M059J (cell line): ENCODE results near the gene PKN2. TPM values are rescaled to one million over a fixed set of nuclear protein-coding genes. Genes with fewer than 3 reads are reported as not detected.

Experiments used
- DNase-seq: peaks from one replicate; pipeline ENCODE4 v3.0.0-alpha.2; 2012; ENCODE audit warnings: low read depth
- total RNA-seq: library from RNA; depleted of rRNA; stranded (reverse); fragments of >200 nt; shearing (Covaris generic); gene quantifications from 2 replicates; pipeline ENCODE4 v1.2.3, GENCODE V29; 2014

PKN2 gene
- total RNA-seq, 1 experiment from 2014 or later: 30.7 TPM

DNA sequence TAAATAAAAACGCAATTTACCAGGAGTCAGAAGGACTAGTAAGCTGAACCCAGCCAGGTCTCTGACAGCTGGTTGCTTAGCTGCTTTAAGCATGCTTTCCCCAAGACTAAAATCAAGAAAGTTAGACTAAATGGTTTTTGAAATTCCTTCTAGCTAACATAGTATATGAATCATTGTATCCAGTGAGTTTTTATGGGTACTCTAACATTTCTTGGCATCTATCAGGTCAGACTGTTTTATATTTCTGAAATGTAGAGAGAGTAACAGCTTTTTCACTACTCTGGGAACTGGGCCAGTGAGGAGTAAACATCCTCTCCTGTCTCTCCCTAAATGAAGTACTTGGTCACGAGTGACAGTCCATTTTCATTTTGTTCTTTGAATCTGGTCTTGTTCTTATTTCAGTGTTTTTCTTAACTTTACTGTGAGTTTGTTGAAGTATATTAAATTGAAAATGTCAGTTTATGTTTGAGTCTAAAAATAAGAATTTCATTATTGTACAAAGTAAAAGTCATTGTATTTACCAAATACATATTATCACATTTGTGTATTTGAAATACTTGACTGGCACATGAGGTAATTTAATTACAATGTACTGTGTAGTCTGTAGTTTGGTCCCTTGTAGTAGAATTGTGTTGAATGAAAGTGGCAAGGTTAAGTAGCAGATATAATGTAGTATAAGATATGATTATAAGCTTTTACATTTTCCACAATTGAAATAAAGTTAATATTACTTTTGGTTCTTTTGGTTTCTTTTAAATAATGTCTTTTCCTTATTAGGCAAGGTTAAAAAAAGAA, 47.6 kb downstream of the PKN2 start:
- peak; percentile 97 for DNase-seq

DNA sequence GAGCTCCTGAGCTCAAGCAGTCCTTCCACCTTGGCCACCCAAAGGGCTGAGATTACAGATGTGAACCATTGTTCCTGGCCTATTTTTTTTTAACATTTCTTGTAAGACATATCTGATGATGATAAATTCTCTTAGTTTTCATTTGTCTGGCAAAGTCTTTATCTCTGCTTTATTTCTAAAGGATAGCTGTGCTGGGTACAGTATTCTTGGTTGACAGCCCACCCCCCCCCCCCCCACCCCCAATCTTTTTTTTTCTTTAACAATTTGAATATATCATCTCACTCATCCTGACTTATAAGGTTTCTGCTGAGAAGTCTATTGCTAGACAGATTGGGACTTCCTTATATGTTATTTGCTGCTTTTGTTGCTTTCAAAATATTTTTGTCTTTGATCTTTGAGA, 51.3 kb downstream of the PKN2 start:
- DNase-seq: no peak

DNA sequence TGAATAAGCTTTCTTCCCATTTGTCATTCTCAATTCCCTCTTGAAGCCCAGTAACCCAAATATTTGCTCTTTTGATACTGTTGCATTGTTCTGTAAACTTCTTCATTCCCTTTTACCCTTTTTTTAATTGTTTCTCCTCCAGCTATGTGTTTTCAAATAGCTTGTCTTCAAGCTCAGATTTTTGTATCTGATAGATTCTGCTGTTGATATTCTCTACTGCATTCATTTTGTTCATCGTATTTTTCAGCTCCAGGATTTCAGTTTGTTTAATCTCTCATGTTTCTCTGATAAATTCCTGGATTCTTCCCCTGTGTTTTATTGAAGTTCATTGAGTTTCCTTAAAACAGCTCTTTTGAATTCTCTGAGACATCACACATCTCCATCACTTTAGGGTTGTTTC, 51.8 kb downstream of the PKN2 start:
- no peak for DNase-seq

DNA sequence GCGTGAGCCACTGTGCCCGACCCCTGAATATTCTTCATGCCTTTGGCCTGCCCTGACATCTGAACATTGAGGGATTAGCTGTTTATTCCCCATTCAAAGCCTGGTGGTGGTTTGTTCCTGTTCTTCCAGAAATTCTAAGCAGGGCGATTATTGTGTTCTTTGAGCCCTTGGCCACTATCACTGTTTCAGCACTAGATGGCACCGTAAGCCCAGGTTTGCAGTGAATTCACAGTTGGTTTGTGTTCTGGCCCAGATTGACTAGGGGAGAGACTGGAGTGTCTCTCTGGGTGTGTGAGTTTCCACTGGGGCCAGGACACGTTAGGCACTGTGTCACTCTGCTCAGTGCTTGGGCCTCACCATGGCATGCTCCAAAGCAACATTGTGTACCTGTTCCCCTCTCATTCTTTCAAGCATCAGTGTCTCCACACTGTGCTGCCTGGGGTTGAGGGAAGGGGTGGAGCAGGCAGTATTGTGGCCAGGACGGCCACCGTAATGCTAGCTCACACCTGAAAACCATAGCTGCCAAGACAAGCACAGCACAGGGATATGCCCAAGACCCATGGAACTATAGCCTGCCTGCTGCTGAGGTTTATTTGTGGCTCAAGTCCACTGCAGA, 52.7 kb downstream of the PKN2 start:
- peak; percentile 40 for DNase-seq

DNA sequence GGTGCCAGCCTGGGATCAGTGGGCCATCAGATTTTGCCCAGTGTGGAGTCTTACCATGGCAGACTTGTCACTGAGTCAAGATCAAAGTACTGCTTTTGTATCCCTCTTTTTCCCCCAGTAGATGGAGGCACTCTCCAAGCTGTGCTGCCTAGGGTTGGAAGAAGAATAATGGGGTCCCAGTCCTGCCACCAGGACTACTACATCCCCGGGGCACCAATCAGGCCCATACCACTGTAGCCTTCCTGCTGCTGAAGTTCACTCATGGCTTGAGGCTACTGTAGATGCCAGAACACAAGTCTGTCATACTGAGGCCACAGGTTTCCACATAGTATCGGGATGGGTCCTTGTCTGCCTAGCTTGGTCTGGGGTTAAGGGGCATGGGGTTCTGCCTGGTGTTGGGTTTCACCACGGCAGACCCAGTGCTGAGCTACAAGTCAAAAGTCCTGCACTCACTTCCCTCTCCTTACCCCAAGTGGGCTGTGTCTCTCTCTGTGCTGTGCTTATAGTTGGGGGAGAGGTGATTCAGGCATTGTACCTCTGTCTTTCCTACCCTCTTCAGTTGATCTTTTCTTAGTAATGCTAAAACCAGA, 53.4 kb downstream of the PKN2 start:
- no peak for DNase-seq

DNA sequence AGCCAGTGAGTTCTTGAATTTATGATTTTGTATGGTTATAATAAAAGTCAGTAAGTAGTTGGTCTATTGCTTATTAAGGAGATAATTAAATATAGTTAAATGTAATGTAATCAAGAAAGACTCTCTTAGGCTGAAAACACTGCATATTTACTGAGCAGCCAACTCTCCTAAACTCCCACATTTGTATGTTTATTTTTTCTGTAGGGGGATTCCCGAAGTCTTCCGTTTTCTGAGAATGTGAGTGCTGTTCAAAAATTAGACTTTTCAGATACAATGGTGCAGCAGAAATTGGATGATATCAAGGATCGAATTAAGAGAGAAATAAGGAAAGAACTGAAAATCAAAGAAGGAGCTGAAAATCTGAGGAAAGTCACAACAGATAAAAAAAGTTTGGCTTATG, 56.7 kb downstream of the PKN2 start:
- DNase-seq: no peak

DNA sequence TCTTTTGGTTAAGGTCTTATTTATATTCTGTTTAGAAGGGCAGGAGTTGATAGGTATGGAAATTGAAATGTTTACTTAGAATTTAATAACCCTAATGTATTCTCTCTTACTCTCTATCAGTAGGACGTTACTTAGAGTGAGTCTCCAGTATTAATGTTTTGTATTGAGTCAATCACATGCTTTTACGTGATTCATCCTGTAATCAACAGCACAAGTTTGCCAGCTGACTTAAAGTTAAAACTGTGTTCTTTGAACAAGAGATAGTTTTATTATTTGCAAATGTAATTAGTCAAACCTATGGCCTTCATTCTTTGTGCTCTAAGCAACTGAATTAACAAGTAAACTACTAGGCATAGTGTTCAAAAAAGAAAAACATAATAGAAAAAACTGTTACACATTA, 57.3 kb downstream of the PKN2 start:
- peak; percentile 10 for DNase-seq

DNA sequence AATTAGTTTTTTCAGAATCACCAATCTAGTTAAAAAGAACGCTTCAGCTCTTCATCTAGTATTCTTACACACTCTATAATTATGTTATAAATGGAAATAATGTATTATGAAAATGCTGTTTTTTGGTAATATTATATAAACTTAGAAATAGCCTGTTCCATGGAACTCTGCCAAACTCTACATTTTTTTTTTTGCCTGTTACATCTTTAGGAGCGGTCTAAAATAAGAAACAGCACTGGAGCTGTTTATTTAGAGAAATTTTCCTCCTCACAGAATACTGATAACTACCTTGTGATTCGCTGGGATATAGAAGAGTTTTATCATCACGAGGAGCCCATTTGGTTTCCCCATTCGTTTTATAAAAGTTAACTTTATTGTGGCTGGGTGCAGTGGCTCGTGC, 58.5 kb downstream of the PKN2 start:
- no peak for DNase-seq

DNA sequence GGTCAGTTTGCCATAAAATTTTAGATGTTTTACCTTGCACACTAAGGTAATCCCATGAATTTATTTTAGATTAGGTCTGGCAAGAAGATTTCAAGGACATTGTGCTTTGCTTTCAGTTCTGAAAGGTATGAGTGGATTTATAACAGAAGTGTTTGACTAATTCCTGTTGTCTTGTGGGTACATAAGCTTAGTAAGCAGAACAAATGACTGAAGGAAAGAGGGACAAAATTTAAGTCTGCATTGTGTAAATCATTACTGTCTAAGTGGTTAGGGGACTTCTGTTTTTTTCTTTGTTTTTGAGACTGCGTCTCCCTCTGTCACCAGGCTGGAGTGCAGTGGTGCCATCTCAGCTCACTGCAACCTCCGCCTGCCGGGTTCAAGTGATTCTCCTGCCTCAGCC, 60.1 kb downstream of the PKN2 start:
- DNase-seq: no peak

DNA sequence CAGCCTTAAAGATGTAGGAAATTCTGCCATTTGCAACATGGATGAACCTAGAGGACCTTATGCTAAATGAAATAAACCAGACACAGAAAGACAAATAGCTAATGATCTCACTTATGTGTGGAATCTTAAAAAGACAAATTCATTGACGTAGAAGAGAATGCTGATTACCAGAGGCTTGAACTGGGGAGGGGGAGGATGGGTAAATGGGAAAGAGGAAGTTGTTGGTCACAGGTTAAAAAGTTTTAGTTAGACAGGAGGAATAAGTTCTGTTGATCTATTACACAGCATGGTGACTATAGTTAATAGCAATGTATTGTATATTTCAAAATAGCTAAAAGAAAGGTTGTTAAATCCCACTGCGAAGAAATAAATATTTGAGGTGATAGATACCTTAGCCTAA, 62.8 kb downstream of the PKN2 start:
- DNase-seq: no peak

DNA sequence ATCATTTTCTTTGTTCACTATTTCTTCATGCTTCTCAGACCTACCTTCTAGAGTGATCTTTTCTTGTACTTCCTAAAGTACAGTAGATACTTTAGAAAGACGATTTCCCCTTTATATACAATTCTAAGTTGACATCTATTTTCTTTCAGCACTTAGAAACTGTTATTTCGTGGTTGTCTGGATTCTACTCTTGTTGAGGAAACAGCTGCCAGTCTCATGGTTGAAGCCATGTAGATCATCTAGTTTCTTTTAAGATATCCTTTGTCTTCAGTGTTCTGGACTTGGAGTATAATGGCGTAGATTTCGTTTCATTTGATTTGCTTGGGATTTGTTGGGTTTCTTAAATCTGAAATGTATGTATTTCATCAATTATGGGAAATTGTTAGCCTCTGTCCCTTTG, 67.6 kb downstream of the PKN2 start:
- DNase-seq: no peak

DNA sequence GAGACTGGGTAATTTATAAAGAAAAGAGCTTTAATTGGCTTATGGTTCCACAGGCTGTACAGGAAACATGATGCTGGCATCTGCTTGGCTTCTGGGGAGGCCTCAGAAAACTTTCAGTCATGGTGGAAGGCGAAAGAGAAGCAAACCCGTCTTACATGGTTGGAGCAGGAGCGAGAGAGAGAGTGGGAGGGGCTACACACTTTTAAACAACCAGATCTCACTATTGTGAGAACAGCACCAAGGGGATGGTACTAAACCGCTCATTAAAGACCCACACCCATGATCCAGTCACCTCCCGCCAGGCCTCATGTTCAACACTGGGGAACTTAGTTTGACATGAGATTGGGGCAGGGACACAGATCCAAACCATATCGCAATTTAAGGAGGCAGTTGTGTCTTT, 69.4 kb downstream of the PKN2 start:
- DNase-seq: no peak

DNA sequence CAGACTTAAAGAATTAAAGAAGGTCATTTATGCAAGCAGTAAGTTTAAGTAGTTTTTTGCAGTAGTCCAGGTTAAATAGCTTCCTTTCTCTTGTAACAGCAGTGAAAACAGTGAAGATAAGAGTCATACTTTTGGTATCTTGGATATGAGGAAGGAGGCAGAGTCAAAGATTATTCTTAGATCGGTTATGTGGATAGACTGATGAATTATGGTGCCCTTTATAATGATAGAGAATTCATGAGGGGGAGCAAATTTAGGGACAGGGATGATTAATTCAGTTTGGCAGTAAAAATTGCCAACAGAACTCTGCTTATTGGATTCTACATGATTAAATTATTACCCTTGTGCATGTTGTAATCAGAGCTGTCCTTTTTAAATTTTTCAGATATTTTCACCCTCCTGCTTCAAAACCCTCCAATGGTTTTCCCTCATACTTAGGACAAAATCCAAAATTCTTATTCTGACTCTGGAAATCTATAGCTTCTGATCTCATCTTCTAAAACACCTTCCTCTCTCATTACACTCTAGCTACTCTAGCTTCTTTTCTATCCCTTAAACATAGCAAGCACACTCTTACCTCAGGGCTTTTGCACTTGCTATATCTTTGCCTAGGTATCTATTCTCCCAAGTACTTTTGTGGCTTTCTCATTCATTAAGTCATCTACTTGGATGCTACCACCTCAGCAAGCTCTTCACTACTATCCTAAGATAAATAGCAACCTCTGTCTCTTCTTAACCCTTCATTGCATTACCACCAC, 79.8 kb downstream of the PKN2 start:
- peak; percentile 50 for DNase-seq

DNA sequence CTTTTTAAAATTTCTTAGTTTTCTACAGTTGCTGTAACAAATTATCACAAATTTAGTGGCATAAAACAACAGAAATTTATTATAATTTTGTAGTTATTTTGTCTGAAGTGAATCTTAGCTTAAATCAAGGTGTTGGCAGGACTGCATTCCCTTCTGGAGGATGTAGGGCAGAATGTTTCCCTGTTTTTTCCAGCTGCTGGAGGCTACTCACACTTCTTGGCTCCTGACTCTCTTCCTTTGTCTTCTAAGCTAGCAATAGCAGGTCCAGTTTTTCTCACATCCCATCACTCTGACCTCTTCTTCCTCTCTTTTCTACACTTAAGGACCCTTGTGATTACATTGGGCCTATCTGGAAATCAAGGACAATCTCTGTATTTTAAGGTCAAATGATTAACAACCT, 84.1 kb downstream of the PKN2 start:
- no peak for DNase-seq

DNA sequence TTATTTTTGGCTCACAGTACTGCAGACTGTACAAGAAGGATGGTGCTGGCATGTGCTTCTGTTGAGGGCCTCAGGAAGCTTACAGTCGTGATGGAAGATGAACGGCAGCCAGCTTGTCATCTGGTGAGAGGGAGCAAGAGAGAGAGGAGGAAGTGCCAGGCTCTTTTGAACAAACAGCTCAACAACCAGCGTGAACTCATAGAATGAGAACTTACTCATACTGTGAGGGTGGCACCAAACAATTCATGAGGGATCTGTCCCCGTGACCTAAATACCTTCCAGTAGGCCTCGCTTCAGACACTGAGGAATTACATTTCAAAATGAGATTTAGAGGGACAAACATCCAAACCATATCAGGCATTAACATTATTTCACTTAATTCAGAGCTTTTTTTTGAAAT, 84.7 kb downstream of the PKN2 start:
- no peak for DNase-seq

DNA sequence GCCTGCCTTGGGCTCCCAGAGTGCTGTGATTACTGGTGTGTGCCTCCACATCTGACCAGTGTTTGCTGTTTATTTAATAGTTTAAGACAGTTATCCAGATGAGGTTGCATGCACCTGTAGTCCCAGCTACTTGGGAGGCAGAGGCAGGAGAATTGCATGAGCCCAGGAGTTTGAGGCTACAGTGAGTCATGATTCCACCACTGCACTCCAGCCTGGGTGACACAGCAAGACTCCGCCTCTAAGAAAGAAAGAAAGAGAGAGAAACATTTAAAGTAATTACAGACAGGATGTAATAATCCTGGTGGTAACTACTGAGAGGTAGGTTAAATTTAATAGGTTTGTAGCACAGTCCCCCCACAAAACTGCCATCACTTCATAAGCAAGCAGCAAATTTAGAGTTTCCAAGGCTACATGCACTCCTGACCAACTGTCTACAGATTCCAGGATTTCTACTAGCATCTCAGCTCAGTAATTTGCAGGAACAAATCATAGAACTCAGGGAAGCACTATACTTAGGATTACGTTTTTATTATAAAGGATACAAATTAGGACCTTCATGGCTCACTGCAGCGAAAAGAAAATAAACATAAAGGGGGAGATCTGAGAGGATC, 89.6 kb downstream of the PKN2 start:
- DNase-seq: peak; percentile 87

DNA sequence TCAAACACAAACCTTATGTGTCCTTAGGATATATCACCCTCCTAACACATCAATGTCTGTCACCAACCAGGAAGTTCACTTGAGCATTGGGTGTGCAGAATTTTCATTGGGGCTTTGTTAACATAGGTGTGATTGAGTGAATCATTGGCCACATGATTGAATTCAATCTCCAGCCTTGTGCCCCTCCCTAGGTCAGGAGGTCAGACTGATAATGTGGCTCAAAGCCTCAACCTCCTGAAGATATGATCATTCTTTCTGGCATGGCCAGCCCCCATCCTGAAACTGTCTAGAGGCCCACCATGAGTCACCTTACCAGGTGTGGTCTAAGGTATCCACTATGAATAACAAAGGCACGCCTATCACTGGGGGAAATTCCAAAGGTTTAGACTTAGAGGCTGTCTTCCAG, 90.1 kb downstream of the PKN2 start:
- peak; percentile 71 for DNase-seq

DNA sequence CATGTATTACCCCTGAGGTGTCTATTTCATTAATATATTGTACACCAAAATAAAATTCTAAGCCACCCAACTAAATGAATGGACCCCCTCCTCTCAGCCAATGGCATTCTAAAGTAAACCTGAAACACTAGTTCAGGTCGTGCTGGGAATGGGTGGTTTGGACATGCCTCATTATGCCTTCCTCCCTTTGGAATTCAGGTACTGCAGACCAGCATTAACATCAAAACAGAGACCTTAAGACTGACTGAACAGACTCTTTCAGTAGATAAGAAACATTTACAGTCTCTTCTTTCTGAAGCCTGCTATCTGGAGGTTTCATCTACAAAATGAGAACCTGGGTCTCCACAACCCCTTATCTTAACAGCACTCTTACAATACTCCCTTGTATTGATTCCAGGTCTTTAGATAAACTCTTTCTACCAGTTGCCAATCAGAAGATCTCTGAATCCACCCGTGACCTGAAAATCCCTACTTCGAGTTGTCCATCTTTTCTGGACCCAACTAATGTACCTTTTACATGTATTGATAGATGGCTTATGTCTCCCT, 93.6 kb downstream of the PKN2 start:
- DNase-seq: no peak

DNA sequence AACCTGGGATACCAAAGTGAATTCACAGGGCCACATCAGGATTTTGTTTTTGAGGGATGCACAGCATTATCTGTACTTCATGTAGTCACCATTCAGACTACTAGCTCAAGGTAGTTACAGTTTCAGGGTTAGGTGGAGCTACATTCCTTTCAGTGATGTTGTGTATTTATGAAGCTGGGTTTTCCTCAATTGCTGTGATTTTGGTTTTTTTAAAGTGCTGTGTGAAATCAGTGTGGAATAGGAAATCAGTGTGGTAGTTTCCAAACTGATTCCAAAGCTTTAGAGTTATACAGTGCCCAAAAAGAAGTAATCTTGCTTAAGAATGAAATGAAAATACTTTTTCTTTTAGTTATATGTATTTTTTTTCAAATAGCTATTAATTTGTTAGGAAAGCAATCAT, 95.8 kb downstream of the PKN2 start:
- DNase-seq: no peak

DNA sequence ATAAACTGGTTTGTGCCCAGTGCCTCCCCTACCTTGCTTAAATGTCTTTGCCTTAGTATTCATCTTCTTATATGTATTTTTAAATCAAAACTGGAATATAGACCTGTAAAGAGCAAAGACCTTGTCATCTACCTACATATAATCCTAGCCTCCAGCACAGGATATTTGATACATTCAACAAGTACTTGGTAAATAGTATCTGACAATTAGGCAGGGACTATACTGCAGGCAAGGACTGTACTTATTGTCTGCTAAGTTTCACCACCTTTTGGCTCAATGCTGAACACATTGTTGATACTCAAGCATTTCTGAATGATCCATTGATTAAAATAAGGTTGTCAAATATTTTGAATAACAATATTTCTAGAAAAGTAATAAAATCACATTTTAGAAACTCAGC, 96.4 kb downstream of the PKN2 start:
- no peak for DNase-seq

DNA sequence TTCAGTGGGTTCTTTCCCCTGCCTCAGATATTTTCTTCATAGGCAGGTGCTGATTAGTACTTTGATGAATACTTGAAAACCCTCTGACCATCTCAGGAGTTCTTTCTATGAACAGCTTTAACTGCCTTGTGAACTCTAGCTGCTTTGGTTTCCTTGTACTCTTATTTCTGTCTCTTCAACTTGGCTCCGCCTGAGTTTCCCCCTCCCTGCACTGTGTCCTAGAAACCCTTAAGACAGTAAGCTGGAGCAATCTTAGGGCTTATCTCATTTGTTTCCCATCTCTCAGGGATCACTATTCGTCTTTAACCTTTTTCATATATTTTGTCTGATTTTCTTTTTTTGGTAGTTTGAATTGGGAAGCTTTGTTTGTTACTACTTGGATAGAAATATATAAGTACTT, 99.1 kb downstream of the PKN2 start:
- DNase-seq: no peak

DNA sequence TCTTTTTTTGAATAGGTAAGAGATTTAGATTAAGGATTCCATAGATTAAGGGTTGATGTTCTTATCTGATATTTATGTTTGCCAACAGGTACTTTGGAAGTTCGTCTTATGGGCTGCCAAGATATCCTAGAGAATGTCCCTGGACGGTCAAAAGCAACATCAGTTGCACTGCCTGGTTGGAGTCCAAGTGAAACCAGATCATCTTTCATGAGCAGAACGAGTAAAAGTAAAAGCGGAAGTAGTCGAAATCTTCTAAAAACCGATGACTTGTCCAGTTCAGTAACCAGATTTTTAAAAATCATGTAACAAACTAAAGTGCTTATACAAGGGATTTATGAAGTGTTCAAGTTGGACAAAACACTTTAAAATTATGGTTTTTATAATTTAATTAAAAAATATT, 100.5 kb downstream of the PKN2 start:
- DNase-seq: no peak
